Adrenal gland (tissue), 5 donors: Measurements from ENCODE around the gene ACER1.

Experiments
- POLR2A ChIP-seq, 2 donors: fragments of 450-650 bp; IDR thresholded peaks; one replicate each; pipeline ENCODE4 v1.6.1; 2017; ENCODE audit warnings: antibody characterized with exemption in 2 of 2, mild to moderate bottlenecking in 2 of 2, moderate library complexity in 1 of 2
- TF ChIP-seq, protein P1 (sequence below), 6 experiments: fragments of 450-650 bp in 4 of 6; fragments of 200-600 bp in 2 of 6; sonication (generic) in 1 of 6; IDR thresholded peaks; 1 replicate in 5 of 6; 2 replicates in 1 of 6; pipeline versions ENCODE4 v1.5.1 to v1.8.0; 2016 to 2021; ENCODE audit warnings: antibody characterized with exemption in 6 of 6, mild to moderate bottlenecking in 2 of 6, moderate library complexity in 1 of 6
- donor health status: DM: no; HTN: no; CAD: no.

DNA sequence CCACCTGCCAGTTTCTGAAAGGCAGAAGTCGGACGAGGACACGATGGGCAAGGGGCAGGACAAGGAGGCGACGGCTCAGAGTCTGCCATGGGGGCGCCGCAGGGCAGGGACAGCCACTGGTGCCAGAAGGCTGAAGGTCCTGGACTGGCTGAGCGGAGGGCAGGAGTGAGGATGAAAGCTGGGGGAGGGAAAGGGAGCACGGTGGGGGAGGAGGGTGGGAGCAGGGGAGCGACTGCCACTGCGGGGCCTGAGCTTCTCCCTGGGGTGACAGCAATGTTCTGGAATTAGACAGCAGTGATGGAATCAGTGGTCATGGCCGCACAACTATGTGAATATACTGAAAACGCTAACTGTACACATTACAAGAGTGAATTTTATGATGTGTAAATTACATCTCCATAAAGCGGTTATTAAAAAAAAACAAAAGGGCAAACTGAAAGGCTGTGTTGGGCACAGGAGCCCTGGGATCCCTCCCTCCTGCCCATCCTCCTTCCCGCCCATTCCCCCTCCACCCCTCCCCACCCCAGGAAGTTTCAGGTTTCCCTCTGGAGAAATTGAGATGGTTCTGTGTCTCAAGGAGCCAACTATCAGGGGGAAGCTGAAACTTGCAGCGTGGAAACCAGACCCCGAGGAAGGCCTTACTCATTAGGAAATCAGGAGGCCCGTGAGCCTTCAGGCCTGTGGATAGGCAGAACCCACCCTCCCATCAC lies 69.5 kb downstream of the ACER1 start:
- no peak for TF ChIP-seq POLR2A (IDR thresholded peaks at IDR 0.05)
- TF ChIP-seq, protein P1, sequence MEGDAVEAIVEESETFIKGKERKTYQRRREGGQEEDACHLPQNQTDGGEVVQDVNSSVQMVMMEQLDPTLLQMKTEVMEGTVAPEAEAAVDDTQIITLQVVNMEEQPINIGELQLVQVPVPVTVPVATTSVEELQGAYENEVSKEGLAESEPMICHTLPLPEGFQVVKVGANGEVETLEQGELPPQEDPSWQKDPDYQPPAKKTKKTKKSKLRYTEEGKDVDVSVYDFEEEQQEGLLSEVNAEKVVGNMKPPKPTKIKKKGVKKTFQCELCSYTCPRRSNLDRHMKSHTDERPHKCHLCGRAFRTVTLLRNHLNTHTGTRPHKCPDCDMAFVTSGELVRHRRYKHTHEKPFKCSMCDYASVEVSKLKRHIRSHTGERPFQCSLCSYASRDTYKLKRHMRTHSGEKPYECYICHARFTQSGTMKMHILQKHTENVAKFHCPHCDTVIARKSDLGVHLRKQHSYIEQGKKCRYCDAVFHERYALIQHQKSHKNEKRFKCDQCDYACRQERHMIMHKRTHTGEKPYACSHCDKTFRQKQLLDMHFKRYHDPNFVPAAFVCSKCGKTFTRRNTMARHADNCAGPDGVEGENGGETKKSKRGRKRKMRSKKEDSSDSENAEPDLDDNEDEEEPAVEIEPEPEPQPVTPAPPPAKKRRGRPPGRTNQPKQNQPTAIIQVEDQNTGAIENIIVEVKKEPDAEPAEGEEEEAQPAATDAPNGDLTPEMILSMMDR (IDR thresholded peaks at IDR 0.05), result no peak
